ENCODE data around the gene HOXB2. TPM values are rescaled to one million over a fixed set of nuclear protein-coding genes. Genes with fewer than 3 reads are reported as not detected.

HOXB2 gene
- total and polyA plus RNA-seq, 8 donors = 6.7 to 83.0 (median 12.4) TPM

GRCh38 chr17:48575673-48576478 is 31.0 kb upstream of the HOXB2 start:
- intact Hi-C loops (cut with DNase I; ENCODE audit: low total_unique reads) = no loop called here
- DNase-seq = no peak
- Histone ChIP-seq H3K36me3 (no peaks in the 10 kb centered on the region), H3K27me3 (peaks cover 0 to 100% (median 80%) of the 10 kb centered on the region in 3 donors), H3K4me1 (peaks cover 17 to 69% (median 45%) of the 10 kb centered on the region in 4 donors), H3K4me3 (peak overlapping the region; percentile 57 to 61 (median 58)), H3K27ac (peak overlapping the region; percentile 69 to 95 (median 93)), H3K9me3 (no peaks in the 10 kb centered on the region)
- 22 to 29% (median 24%) methylated on average over 22 of the region's 22 CpGs for WGBS, 5 donors
- no peak for TF ChIP-seq CTCF (IDR thresholded peaks at IDR 0.05)
- no peak for TF ChIP-seq POLR2AphosphoS5 (IDR thresholded peaks at IDR 0.05)
- no peak for TF ChIP-seq POLR2A (IDR thresholded peaks at IDR 0.05)
- no peak for TF ChIP-seq EP300 (IDR thresholded peaks at IDR 0.05)

- Histone ChIP-seq H3K36me3 (no peaks in the 10 kb centered on the region), H3K27ac (peak overlapping the region in 4 of 5 donors; percentile 91 to 95 (median 93)), H3K9me3 (no peaks in the 10 kb centered on the region), H3K27me3 (peaks cover 0 to 100% (median 80%) of the 10 kb centered on the region in 3 donors), H3K4me3 (peak overlapping the region; percentile 17 to 58 (median 48)), H3K4me1 (peaks cover 17 to 73% (median 49%) of the 10 kb centered on the region in 4 donors)
- no peak for DNase-seq
- WGBS, 5 donors = 20 to 29% (median 23%) methylated on average over 7 of the region's 7 CpGs
- intact Hi-C loops (cut with DNase I; ENCODE audit: low total_unique reads) = no loop called here
- TF ChIP-seq POLR2AphosphoS5 (IDR thresholded peaks at IDR 0.05) (peak in 1 of 3 donors; percentile 13), CTCF (IDR thresholded peaks at IDR 0.05) (no peak), EP300 (IDR thresholded peaks at IDR 0.05) (no peak), POLR2A (IDR thresholded peaks at IDR 0.05) (no peak)
Measured at GRCh38 chr17:48575066-48575582, 30.2 kb upstream of the HOXB2 start.

- Histone ChIP-seq H3K27ac (peak overlapping the region in 4 of 5 donors; percentile 91 to 95 (median 93)), H3K36me3 (no peaks in the 10 kb centered on the region), H3K9me3 (no peaks in the 10 kb centered on the region), H3K27me3 (peaks cover 0 to 100% (median 79%) of the 10 kb centered on the region in 3 donors), H3K4me1 (peaks cover 17 to 77% (median 51%) of the 10 kb centered on the region in 4 donors), H3K4me3 (peak overlapping the region; percentile 17 to 58 (median 48))
- DNase-seq = no peak
- WGBS, 5 donors = 29 to 38% (median 33%) methylated on average over 8 of the region's 8 CpGs
- no peak for TF ChIP-seq POLR2A (IDR thresholded peaks at IDR 0.05)
- TF ChIP-seq POLR2AphosphoS5 (IDR thresholded peaks at IDR 0.05) = no peak
- no peak for TF ChIP-seq EP300 (IDR thresholded peaks at IDR 0.05)
- no peak for TF ChIP-seq CTCF (IDR thresholded peaks at IDR 0.05)
- intact Hi-C loops (cut with DNase I; ENCODE audit: low total_unique reads) = no loop called here
Measured at GRCh38 chr17:48574505-48575065, 29.7 kb upstream of the HOXB2 start.

- WGBS, 5 donors = 33 to 67% (median 45%) methylated on average over 1 of the region's 1 CpG
- intact Hi-C loops (cut with DNase I; ENCODE audit: low total_unique reads) = no loop called here
Measured at GRCh38 chr17:48571826-48572417, 27.0 kb upstream of the HOXB2 start.

More at GRCh38 chr17:48571826-48572417, 27.0 kb upstream of the HOXB2 start:
- H3K4me3 ChIP-seq = peak overlapping the region; percentile 27 to 57 (median 38)
- no peaks in the 10 kb centered on the region for H3K9me3 ChIP-seq
- no peaks in the 10 kb centered on the region for H3K36me3 ChIP-seq
- H3K4me1 ChIP-seq = peaks cover 23 to 88% (median 58%) of the 10 kb centered on the region in 4 donors
- peaks cover 0 to 100% (median 63%) of the 10 kb centered on the region in 3 donors for H3K27me3 ChIP-seq
- H3K27ac ChIP-seq = peak overlapping the region; percentile 32 to 95 (median 93)
- TF ChIP-seq EP300 (IDR thresholded peaks at IDR 0.05) (no peak), POLR2A (IDR thresholded peaks at IDR 0.05) (no peak), POLR2AphosphoS5 (IDR thresholded peaks at IDR 0.05) (no peak), CTCF (IDR thresholded peaks at IDR 0.05) (no peak)
- no peak for DNase-seq
